OCI-LY1 (cell line): ENCODE data around the gene FXYD3.

Experiments
- CTCF ChIP-seq: fragments of 200-600 bp; sonication (generic), shearing (Covaris generic); IDR thresholded peaks from 2 replicates; pipeline ENCODE4 v1.5.1; 2017; ENCODE audit warnings: mild to moderate bottlenecking, antibody characterized with exemption, low read length, moderate library complexity, mixed read lengths
- EZH2 ChIP-seq: fragments of 200-600 bp; sonication (generic), shearing (Covaris generic); IDR thresholded peaks from 2 replicates; pipeline ENCODE4 v1.8.0; 2017; ENCODE audit warnings: borderline replicate concordance, mixed run types, mild to moderate bottlenecking, antibody characterized with exemption, low read length, moderate library complexity, mixed read lengths

- TF ChIP-seq CTCF = no peak
- no peak for TF ChIP-seq EZH2
Measured at GRCh38 chr19:35077411-35078223, 38.0 kb upstream of the FXYD3 start.
